IPS-11a (cell line): Measurements from ENCODE around the gene TMEM132C.
"Not testable (repeated sequence)": the region's sequence is repeated elsewhere in the genome, so short reads cannot be mapped to it uniquely, and the experiment has no call there.

Source experiments
- H3K4me3 ChIP-seq: one replicate; pipeline ENCODE4 v1.5.1; 2013; ENCODE audit warnings: low read depth, low read length, control low read depth

TMEM132C gene

GRCh38 chr12:128267131-128267622 lies at the start of gene TMEM132C:
Gene TMEM132C (plus strand): TSS chr12:128267170. CDS start chr12:128267403, 233 bp downstream.
- H3K4me3 ChIP-seq = peak within 1 kb of the TSS; percentile 31

DNA sequence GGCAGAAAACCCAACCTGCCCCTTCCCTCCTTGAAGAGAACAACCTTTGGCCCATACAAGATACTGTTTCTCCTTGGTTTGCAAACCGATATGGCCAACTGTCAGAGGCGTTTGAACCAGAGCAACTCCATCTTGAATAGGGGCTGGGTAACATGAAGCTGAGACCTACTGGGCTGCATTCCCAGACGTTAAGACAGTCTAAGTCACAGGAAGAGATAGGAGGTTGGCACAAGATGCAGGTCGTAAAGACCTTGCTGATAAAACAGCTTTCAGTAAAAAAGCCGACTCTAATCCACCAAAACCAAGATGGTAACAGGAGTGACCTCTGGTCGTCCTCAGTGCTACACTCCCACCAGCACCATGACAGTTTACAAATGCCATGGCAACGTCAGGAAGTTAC lies 42.7 kb upstream of the TMEM132C start:
- H3K4me3 ChIP-seq = no peak overlapping the region

- H3K4me3 ChIP-seq = no peak overlapping the region
Observed at GRCh38 chr12:128228581-128228980, 38.4 kb upstream of the TMEM132C start.

DNA sequence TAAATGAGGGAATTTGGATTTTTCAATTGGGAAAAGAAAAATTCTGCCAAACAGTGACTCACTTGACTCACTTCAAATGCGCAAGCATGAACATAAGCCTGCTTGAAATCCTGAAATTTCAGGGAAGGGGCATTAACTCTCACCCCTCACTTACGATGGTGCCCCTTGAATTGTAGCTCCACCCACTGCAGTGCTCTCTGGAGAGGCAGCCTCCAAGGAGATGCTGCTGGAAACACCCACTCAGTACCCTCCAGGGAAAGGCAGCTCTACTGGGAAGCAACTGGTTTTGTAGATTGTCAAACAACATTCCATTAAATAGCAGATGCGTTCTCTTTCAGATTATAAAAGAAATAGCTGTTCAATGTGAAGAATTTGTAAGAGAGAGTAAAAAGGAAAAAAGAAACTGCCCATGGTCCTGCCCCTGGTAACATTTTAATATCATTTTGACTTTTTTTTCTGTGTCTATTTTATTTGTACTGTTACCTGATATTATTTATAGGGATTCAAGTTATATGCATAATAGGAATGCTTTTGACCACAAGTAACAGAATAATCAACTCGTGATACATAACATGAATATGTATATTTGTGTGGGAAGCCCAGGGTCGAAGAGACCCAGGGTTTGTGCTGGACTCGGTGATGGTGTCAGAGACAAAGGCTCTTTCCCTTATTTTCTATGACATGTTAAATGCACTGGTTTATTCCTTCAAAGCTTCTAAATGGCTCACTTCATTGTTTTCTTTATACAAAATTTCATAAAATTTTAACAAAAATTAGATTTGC lies 31.1 kb upstream of the TMEM132C start:
- no peak overlapping the region for H3K4me3 ChIP-seq

GRCh38 chr12:128236525-128236924 lies 30.4 kb upstream of the TMEM132C start:
- H3K4me3 ChIP-seq = no peak overlapping the region

DNA sequence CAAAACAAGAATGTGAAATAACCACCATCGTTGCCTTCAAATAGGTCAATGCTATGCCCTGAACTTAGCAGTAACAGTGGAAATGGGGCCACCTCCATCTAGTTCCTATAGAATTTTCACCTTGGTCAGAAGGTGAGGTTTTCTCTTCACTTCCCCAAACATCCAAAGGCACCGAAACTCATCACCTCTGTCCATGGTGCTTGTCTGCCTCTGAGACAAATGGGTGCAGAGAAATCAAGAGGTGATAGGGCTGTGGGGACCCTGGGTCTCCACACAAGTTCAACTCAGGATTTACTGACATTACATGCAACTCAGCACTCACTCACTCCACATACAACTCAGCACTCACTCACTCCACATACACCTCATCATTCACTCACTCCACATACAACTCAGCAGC lies 26.2 kb upstream of the TMEM132C start:
- H3K4me3 ChIP-seq = no peak overlapping the region

- no peak overlapping the region for H3K4me3 ChIP-seq
Observed at GRCh38 chr12:128245121-128245520, 21.8 kb upstream of the TMEM132C start.

GRCh38 chr12:128245905-128246304 lies 21.1 kb upstream of the TMEM132C start:
- H3K4me3 ChIP-seq = no peak overlapping the region

DNA sequence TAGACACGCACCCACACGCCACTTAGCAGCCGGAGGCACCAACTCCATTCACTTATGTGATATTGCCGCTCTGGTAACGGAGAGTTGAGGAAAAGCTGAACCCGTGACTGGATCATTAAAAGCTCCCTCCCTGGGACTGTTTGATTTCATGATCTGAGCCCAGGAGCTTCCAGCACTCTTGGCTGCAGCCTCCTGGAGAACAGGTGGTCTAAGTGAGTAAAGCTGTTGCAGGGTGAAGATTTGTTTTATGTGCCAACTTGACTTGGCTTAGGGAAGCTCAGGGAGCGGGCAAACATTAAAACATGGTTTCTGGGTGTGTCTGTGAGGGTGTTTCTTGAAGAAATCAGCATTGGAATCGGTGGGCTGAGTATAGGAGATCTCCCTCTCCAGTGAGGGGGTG lies 16.9 kb upstream of the TMEM132C start:
- no peak overlapping the region for H3K4me3 ChIP-seq

- H3K4me3 ChIP-seq = not testable (repeated sequence)
Observed at GRCh38 chr12:128253829-128254228, 13.1 kb upstream of the TMEM132C start.

DNA sequence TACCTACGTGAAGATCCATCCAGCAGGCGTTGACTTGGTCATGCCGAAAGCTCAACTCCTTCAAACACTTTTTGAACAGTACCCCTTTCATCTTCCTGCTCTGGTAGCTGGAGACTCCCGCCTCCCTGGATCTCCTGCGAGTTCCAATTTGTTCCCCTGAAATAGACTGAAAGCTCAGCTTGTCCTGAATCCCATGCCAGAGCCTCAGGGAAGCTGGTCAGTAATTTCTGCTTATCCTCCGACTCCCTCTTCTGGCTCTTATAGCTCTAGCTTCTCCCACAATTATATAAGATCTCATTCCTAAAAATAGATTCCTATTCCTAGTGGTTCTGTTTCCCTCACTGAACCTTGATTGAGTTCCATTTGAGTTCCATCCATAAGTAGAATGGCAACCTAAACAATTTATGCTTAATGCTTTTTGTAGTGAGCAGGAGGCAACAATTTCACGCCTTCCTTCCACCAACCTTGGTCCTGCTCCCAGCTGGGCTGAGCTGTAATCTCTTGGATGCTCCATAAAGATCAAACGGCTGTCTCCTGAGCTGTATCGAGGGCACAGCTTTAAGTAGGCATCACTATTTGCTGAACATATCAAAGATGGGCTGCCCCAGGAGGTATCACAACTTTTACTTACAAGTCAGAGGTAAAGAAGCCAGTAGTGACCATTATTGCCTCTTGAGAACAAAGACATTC lies 8.0 kb upstream of the TMEM132C start:
- H3K4me3 ChIP-seq = no peak overlapping the region

GRCh38 chr12:128259556-128260070 lies 7.4 kb upstream of the TMEM132C start:
- H3K4me3 ChIP-seq = no peak overlapping the region

DNA sequence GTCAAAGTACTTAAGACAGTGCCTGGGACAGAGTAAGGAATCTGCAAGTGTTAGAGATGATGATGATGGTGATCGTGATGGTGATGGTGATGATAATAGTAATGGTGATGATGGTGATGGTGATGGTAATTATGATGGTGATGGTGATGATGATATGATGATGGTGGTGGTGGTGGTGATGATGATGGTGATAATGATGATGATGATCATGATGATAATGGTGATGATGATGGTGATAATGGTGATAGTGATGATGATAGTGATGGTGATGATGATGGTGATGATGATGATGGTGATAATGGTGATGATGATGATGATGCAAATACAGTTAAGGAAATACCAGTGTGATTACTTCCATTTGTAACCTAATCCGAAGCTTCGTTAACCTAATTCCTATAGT lies 5.2 kb upstream of the TMEM132C start:
- no peak overlapping the region for H3K4me3 ChIP-seq

DNA sequence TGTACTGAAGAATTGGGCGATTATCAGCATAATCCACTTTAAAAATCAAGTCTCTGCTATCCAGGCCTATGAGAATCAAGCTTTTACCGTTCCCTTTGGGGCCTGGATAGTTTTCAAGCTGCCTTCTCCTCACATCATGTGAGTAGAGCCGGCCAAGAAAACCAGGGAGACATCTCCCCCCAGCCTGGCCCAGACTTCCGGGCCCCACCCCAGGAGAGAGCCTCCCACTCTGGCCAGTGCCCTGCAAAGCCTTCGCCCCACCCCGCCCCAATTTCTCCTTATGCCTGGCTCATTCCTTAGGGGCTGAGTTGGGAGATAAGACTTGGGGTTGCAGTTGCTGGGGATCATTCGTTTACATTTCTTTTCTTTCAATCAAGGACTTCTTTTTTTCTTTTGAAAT lies 1.4 kb upstream of the TMEM132C start:
- H3K4me3 ChIP-seq = no peak overlapping the region

DNA sequence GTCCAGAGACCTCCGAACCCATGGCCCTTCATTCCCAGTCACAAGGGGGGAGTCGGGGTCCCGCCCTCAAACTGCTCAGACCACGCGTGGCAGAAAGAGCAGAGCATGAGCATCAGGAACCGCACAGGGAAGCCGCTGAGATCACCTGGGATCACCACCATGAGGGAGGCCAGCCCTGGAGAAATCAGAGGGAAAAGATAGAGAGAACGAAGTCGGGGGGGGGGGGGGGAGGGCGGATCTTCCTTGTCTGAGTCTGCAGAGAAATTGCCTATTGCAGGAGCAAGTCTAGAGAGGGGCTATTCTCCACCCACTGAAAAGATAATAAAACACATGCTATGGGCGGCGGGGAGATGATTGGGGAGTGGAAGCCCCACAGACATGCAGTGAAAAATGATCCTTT lies 884 bp upstream of the TMEM132C start:
- no peak overlapping the region for H3K4me3 ChIP-seq

DNA sequence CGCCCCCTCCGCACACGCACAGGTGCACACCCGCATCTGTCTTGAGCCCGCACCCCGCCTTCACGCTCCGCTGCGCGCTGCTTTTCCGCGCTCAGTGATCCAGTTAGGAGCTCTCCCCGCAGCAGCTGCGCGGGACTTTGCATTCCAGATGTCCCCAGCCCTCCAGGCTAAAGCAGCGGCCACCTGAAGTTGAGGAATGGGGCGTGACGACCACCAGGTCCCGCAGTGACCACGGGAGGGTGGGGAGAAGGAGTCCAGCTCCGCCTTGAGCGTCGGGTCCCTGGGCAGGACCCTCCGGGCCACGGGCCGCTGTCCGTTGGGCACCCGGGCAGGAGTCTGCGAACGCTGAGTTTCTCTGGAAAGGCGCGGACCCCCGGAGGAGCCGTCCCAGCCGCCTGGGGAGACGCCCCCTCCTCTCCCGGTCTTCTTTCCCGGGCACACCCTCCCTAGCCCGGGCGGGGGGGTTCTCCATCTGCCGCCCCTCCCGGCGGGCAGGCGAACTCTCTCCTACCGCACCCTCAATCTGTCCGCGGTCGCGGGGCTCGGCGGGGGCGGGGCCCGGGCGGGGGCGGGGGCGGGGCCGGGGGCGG lies 334 bp upstream of the TMEM132C start:
- H3K4me3 ChIP-seq = peak overlapping the region; percentile 31

DNA sequence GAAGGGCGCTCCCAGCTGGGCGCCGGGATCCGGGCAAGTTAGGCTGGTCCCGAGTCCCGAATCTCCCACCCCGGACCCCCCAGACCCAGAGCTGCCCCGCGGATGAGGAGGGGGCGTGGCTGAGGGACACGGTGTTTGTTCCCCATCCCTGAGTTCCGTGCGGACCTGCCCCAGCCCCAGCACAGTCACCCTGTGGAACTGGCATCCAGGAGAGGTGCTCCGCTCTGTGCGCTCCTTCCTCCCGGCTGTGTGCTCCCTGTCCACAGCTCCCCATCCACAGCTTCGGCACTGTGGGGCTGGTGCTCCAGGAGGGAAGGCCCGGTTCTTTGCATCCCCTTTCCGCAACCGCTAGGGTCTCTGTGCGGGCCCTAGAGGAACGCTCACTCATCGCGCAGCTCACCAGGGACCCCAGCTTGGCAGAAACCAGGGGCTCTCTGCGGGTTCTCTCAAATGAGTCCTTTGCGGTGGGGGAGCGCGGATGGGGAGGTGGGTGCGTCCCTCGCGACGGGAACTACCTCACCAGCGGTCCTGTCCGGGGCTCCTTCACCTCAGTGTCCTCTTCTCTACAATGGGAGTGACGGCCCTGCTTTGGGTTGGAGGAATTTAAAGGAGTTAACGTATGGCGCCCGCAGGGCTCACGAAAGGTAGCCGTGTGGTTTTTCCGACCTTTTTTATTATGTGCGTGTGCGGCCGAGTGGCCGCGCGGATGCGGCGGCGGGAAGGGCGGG lies 845 bp downstream of the TMEM132C start:
- peak overlapping the region; percentile 25 for H3K4me3 ChIP-seq

- H3K4me3 ChIP-seq = peak overlapping the region; percentile 14
Observed at GRCh38 chr12:128268379-128268995, 1.5 kb downstream of the TMEM132C start.

DNA sequence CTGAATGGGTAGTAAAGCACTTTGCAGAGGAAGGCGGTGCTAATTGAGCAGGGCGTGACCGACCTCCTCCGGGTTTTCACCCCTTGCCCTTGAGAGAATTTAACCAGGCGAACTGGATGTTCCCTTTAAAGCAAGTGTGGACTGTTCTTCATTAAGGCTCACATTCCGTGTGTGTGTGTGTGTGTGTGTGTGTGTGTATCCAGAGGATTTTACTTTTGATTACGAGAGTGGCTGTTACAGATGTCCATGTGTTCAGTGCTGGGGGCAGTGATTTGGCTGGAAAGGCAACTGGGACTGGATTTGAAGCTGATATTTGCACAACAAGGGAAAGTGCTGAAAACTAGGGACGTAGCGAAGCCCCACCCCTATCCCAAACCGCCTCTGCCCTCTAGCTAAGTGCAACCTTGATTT lies 2.2 kb downstream of the TMEM132C start:
- no peak overlapping the region for H3K4me3 ChIP-seq

GRCh38 chr12:128276471-128276870 lies 9.5 kb downstream of the TMEM132C start:
- no peak overlapping the region for H3K4me3 ChIP-seq

DNA sequence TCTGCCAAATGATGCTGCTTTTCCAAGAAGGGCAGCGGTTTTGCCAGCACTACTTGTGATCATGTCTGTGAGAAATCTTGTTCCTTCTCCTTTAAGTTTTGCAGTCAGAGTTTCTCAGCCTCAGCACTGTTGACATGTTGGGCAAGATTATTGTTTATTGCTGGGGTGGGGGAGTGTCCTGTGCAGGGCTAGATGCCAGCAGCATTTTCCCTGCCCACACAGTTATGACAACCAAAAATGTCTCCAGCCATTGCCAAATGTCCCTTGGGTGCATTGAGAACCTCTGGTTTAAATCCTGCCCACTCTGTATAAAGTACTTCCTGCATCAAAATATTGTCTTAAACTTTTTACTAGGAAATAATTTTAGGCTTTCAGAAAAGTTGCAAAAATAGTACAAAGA lies 20.0 kb downstream of the TMEM132C start:
- H3K4me3 ChIP-seq = no peak overlapping the region
